GM12878 (cell line): ENCODE results near the gene CDC45. TPM values are rescaled to one million over a fixed set of nuclear protein-coding genes. Genes with fewer than 3 reads are reported as not detected.
A peak's percentile ranks its signal among the peaks of the same experiment; 100 is the strongest.

Experiments used
- ATAC-seq: fragments of 200-7000 bp; cut with Tn5 transposase; 3 replicates; pipeline ENCODE4 v1.9.1; 2020; ENCODE audit warnings: mild to moderate bottlenecking, moderate library complexity
- BruUV-seq: library from RNA; stranded (reverse); fragments of 400-500 nt; replicated peaks from 2 replicates; lab custom pipeline; 2021; lab: Mats Ljungman, UMichigan
- CTCF ChIA-PET: fragments of 300-600 bp; sonication (Branson Sonifier 250); formaldehyde crosslinking; extraction: SDS; loops from one replicate; lab custom pipeline; 2021; ENCODE audit warnings: inconsistent platforms; lab: Yijun Ruan, JAX
- POLR2A ChIA-PET: fragments of 350-600 bp; formaldehyde crosslinking; extraction: SDS; loops from one replicate; lab custom pipeline; 2021; ENCODE audit warnings: inconsistent platforms; lab: Charles Lee
- RAD21 ChIA-PET: fragments of 300-600 bp; sonication (Branson Sonifier 250); formaldehyde crosslinking; loops from one replicate; lab custom pipeline; 2023; ENCODE audit warnings: antibody characterized with exemption; ENCODE audit not compliant: unreplicated experiment; lab: Charles Lee
- SMC1A ChIA-PET: fragments of 300-600 bp; sonication (Branson Sonifier 250); formaldehyde crosslinking; loops from one replicate; lab custom pipeline; 2023; ENCODE audit not compliant: unreplicated experiment, uncharacterized antibody; lab: Charles Lee
- DNase-seq: peaks from one replicate; pipeline ENCODE4 v3.0.0-alpha.2; 2011; ENCODE audit warnings: low read depth, low spot score
- FAIRE-seq: peaks from 3 replicates; lab custom pipeline; 2011; peaks lifted over from hg19 to GRCh38; lab: Jason Lieb, UNC
- H2AFZ ChIP-seq: 2 replicates; pipeline ENCODE4 v1.6.0; 2011; ENCODE audit warnings: low read depth, low read length, control low read depth; ENCODE audit not compliant: control insufficient read depth
- H3K27ac ChIP-seq: 2 replicates; pipeline ENCODE4 v1.5.1; 2011; ENCODE audit warnings: control low read depth; ENCODE audit not compliant: control insufficient read depth, insufficient read depth
- H3K27me3 ChIP-seq, 2 experiments: replicated peaks in 1 of 2; 2 replicates each; pipeline versions ENCODE4 v1.6.0 to v1.6.1; 2011; ENCODE audit warnings: low read length in 1 of 2; ENCODE audit not compliant: control insufficient read depth in 2 of 2, insufficient read depth in 2 of 2
- H3K36me3 ChIP-seq, 2 experiments: 2 replicates each; pipeline ENCODE4 v1.5.1; 2011; ENCODE audit warnings: low read length in 1 of 2; ENCODE audit not compliant: control insufficient read depth in 2 of 2, insufficient read depth in 2 of 2
- H3K4me1 ChIP-seq: 2 replicates; pipeline ENCODE4 v1.6.1; 2011; ENCODE audit warnings: mild to moderate bottlenecking, low read length, moderate library complexity, mixed read lengths; ENCODE audit not compliant: control insufficient read depth, insufficient read depth
- H3K4me2 ChIP-seq: 2 replicates; pipeline ENCODE4 v1.6.0; 2011; ENCODE audit warnings: control low read depth; ENCODE audit not compliant: control insufficient read depth, insufficient read depth
- H3K4me3 ChIP-seq: fragments of 200-600 bp; sonication (generic); 2 replicates; pipeline ENCODE4 v1.5.1; 2016
- H3K79me2 ChIP-seq: 2 replicates; pipeline ENCODE4 v1.6.0; 2011; ENCODE audit warnings: low read length; ENCODE audit not compliant: control insufficient read depth, insufficient read depth
- H3K9ac ChIP-seq: 2 replicates; pipeline ENCODE4 v1.8.0; 2011; ENCODE audit warnings: low read length, control low read depth, mixed read lengths; ENCODE audit not compliant: control insufficient read depth, insufficient read depth
- H3K9me3 ChIP-seq: replicated peaks from 3 replicates; pipeline ENCODE4 v1.5.1; 2011; ENCODE audit warnings: mild to moderate bottlenecking, low read length; ENCODE audit not compliant: control insufficient read depth, insufficient read depth
- H4K20me1 ChIP-seq: 2 replicates; pipeline ENCODE4 v1.6.0; 2011; ENCODE audit not compliant: control insufficient read depth, insufficient read depth
- HDAC6 ChIP-seq: fragments of 200-600 bp; sonication (generic); IDR thresholded peaks from one replicate; pipeline ENCODE4 v1.8.0; 2017; ENCODE audit warnings: antibody characterized with exemption; ENCODE audit not compliant: unreplicated experiment
- SIX5 ChIP-seq: IDR thresholded peaks from 2 replicates; pipeline ENCODE4 v1.6.1; 2011; ENCODE audit warnings: mild to moderate bottlenecking, low read depth, low read length, moderate library complexity; ENCODE audit not compliant: severe bottlenecking
- ZBTB4 ChIP-seq: fragments of 450-650 bp; formaldehyde crosslinking; IDR thresholded peaks from 2 replicates; pipeline ENCODE4 v1.4.0; 2022; ENCODE audit warnings: mild to moderate bottlenecking, moderate library complexity
- WGBS: methylation state at CpG from one replicate; pipeline ENCODE4 v1.1.6; 2016; ENCODE audit warnings: low lambda C conversion rate; ENCODE audit not compliant: insufficient replicate concordance, insufficient coverage; ENCODE audit errors: missing lambda C conversion rate; 5-methylcytosine and 5-hydroxymethylcytosine counted together
- in situ Hi-C: fragments of 300-500 bp; cut with MboI; formaldehyde crosslinking; loops from 9 replicates; pipeline ENCODE4 v1.14.3; 2018; ENCODE audit warnings: mixed read lengths
- intact Hi-C: fragments of 100-400 bp; cut with micrococcal nuclease; formaldehyde crosslinking; loops from one replicate; pipeline ENCODE4 v1.14.2; 2022; ENCODE audit not compliant: unreplicated experiment
- polyA plus RNA-seq, 11 experiments: library from polyadenylated mRNA; depleted of rRNA in 4 of 11; unstranded in 6 of 11; stranded (reverse) in 5 of 11; fragments of >200 nt; fragmentation: Nextera tagmentation in 4 of 11; fragmentation: Illumina TruSeq in 1 of 11; extraction: Ambion mirVana in 4 of 11; extraction: Trizol in 1 of 11; gene quantifications; 1 replicate in 1 of 11; 2 replicates in 10 of 11; pipeline versions ENCODE4 v1.2.1 to v1.2.3, GENCODE V29; 2011 to 2016; ENCODE audit warnings: inconsistent platforms in 2 of 11, missing spikeins in 2 of 11, low read depth in 1 of 11
- total RNA-seq, 4 experiments: library from RNA; depleted of rRNA in 3 of 4; stranded (reverse); fragments of >200 nt in 3 of 4; fragmentation: Illumina TruSeq in 1 of 4; extraction: Trizol in 1 of 4; gene quantifications; 2 replicates each; pipeline versions ENCODE4 v1.2.1 to v1.2.3, GENCODE V29; 2013 to 2021

The CDC45 gene
- total and polyA plus RNA-seq, 10 of the 15 experiments (the other 5 are each of a cell fraction or from before 2014, with no cell fraction given): 40.8 to 88.5 (median 54.2) TPM

GRCh38 chr22:19522881-19523239 is 43.1 kb downstream of the CDC45 start (continued):
- TF ChIP-seq ZBTB4: no peak
- TF ChIP-seq, all 136 proteins: peak for 0

GRCh38 chr22:19523240-19524169 is 43.8 kb downstream of the CDC45 start:
- ATAC-seq: peak; percentile 40
- CTCF ChIA-PET: no interaction called here
- H4K20me1 ChIP-seq: no peaks in the 10 kb centered on the region
- no peak overlapping the region for H3K4me3 ChIP-seq
- H3K27ac ChIP-seq: no peak overlapping the region
- 13% methylated on average over 82 of the region's 99 CpGs for WGBS
- intact Hi-C loops: no loop called here
- no peak overlapping the region for H2AFZ ChIP-seq
- no peak for DNase-seq
- no peaks in the 10 kb centered on the region for H3K4me1 ChIP-seq
- no peak overlapping the region for H3K9ac ChIP-seq
- no peak for FAIRE-seq
- H3K4me2 ChIP-seq: no peak overlapping the region
- no peak for TF ChIP-seq SIX5
- TF ChIP-seq HDAC6: peak; percentile 68
- TF ChIP-seq, all 136 proteins: peak for 1
- in situ Hi-C loops: no loop called here
- SMC1A ChIA-PET: no interaction called here
- H3K36me3 ChIP-seq: peaks cover 0 to 7% of the 10 kb centered on the region in 2 experiments; a peak in 2 of 4 replicates
- POLR2A ChIA-PET: no interaction called here
- H3K9me3 ChIP-seq: no peaks in the 10 kb centered on the region
- H3K79me2 ChIP-seq: no peaks in the 10 kb centered on the region
- H3K27me3 ChIP-seq: peaks cover 0 to 2% of the 10 kb centered on the region in 2 experiments; a peak in 2 of 4 replicates
- no TSS peak for BruUV-seq
- RAD21 ChIA-PET: no interaction called here
